Kidney epithelial cell (primary cell): ENCODE data around the gene PODXL2. TPM values are rescaled to one million over a fixed set of nuclear protein-coding genes. Genes with fewer than 3 reads are reported as not detected.

Experiments used
- DNase-seq: peaks from one replicate; pipeline ENCODE4 v3.0.0-alpha.2; 2010; ENCODE audit warnings: low read depth
- H3K27me3 ChIP-seq: 2 replicates; pipeline ENCODE4 v1.6.0; 2011; ENCODE audit warnings: low read length; ENCODE audit not compliant: control insufficient read depth, insufficient read depth
- H3K36me3 ChIP-seq: 2 replicates; pipeline ENCODE4 v1.5.1; 2011; ENCODE audit warnings: low read length; ENCODE audit not compliant: control insufficient read depth, insufficient read depth
- H3K4me3 ChIP-seq: 2 replicates; pipeline ENCODE4 v1.5.1; 2011; ENCODE audit warnings: low read depth, mild to moderate bottlenecking, control low read depth, low read length
- CTCF ChIP-seq: IDR thresholded peaks from 2 replicates; pipeline ENCODE4 v1.5.1; 2011; ENCODE audit warnings: mild to moderate bottlenecking, moderate library complexity, low read length, control low read depth, inconsistent platforms; ENCODE audit not compliant: insufficient read depth, poor library complexity, severe bottlenecking
- total RNA-seq: library from RNA; depleted of rRNA; stranded (reverse); fragments of >200 nt; gene quantifications from 2 replicates; pipeline ENCODE4 v1.2.3, GENCODE V29; 2015

The PODXL2 gene
- total RNA-seq, 1 donor from 2014 or later: 69.5 TPM

DNA sequence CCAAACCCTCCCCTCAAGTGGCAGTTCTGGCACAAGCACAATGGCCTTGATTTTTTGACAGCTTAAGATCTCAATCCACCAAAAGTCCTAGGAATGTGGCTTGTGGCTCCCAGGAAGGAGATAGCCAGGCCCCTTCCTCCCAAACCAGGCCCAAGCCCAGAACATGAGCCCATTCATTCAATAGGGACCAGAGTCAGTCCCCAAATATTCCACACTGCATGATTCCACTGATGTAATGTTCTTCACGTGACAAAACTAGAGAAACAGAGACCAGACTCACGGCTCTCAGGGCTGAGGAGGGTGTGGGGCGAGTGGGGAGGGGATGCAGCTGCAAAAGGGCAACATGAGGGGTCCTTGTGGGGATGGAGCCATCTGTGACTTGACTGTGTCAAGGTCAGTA is 69.3 kb downstream of the PODXL2 start:
- no peak for TF ChIP-seq CTCF
- no peak for DNase-seq
- peaks cover 1% of the 10 kb centered on the region for H3K36me3 ChIP-seq
- no peaks in the 10 kb centered on the region for H3K27me3 ChIP-seq
- no peak overlapping the region for H3K4me3 ChIP-seq

- Histone ChIP-seq H3K27me3 (no peaks in the 10 kb centered on the region), H3K4me3 (no peak overlapping the region), H3K36me3 (peaks cover 1% of the 10 kb centered on the region)
- TF ChIP-seq CTCF: no peak
- DNase-seq: no peak
These were observed 69.9 kb downstream of the PODXL2 start for GRCh38 chr3:127698691-127699415.

GRCh38 chr3:127699416-127700300 is 70.7 kb downstream of the PODXL2 start:
- no peaks in the 10 kb centered on the region for H3K36me3 ChIP-seq
- no peak for DNase-seq
- H3K4me3 ChIP-seq: no peak overlapping the region
- no peaks in the 10 kb centered on the region for H3K27me3 ChIP-seq
- no peak for TF ChIP-seq CTCF

DNA sequence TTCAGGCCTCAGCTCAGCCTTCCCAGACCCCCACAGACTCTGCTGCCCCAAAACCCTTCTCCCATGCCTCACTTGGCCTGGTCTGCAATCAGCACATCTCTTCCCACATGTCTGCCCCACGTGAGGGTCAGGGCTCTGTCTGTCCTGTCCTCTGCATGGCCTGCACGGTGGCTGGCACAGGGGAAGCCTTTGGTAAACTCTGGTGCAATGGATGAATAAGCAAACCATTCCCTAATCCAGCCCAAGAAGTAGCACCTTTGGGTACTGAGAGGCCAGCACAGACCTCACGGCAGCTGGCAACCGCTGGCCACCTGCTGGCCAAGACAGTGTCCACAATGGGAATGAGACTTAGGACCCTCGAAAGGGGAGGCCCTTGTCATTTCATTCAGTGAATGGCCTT is 71.4 kb downstream of the PODXL2 start:
- no peak overlapping the region for H3K4me3 ChIP-seq
- H3K36me3 ChIP-seq: no peaks in the 10 kb centered on the region
- no peak for DNase-seq
- no peak for TF ChIP-seq CTCF
- H3K27me3 ChIP-seq: no peaks in the 10 kb centered on the region

GRCh38 chr3:127701280-127701911 is 72.4 kb downstream of the PODXL2 start:
- no peak for DNase-seq
- Histone ChIP-seq H3K27me3 (no peaks in the 10 kb centered on the region), H3K4me3 (no peak overlapping the region), H3K36me3 (no peaks in the 10 kb centered on the region)
- no peak for TF ChIP-seq CTCF
